Ovary (tissue), 9 donors: ENCODE data around the gene RNF112. TPM values are rescaled to one million over a fixed set of nuclear protein-coding genes. Genes with fewer than 3 reads are reported as not detected.

Experiments
- DNase-seq, 5 donors: peaks; one replicate each; pipeline ENCODE4 v3.0.0-alpha.2; 2019 to 2020
- H3K27ac ChIP-seq, 2 donors: fragments of 200-600 bp; one replicate each; pipeline versions ENCODE4 v1.5.1 to v1.8.0; 2019 to 2022
- H3K27me3 ChIP-seq: fragments of 200-600 bp; one replicate; pipeline ENCODE4 v1.8.0; 2022
- H3K36me3 ChIP-seq: fragments of 200-600 bp; sonication (generic); one replicate; pipeline ENCODE4 v1.5.1; 2019
- H3K4me1 ChIP-seq: one replicate; pipeline ENCODE4 v1.8.1; 2013; ENCODE audit warnings: mild to moderate bottlenecking, moderate library complexity; ENCODE audit not compliant: insufficient read depth
- H3K4me3 ChIP-seq: fragments of 200-600 bp; sonication (generic); one replicate; pipeline ENCODE4 v1.5.1; 2017
- H3K9me3 ChIP-seq, 2 donors: fragments of 200-600 bp in 1 of 2; sonication (generic) in 1 of 2; one replicate each; pipeline versions ENCODE4 v1.5.1 to v1.8.1; 2013 to 2019; ENCODE audit warnings: mild to moderate bottlenecking in 1 of 2, moderate library complexity in 1 of 2
- EP300 ChIP-seq: sonication (generic); formaldehyde crosslinking; IDR thresholded peaks from one replicate; pipeline ENCODE4 v1.6.1; 2017; ENCODE audit warnings: antibody characterized with exemption
- POLR2A ChIP-seq: fragments of 450-650 bp; IDR thresholded peaks from one replicate; pipeline ENCODE4 v1.6.1; 2017; ENCODE audit warnings: antibody characterized with exemption, mild to moderate bottlenecking, moderate library complexity
- WGBS, 3 donors: extraction: QIAGEN DNeasy Blood & Tissue Kit in 1 of 3; methylation state at CpG; one replicate each; pipeline versions ENCODE4 v1.1.5 to v1.1.7; 2013 to 2017; 5-methylcytosine and 5-hydroxymethylcytosine counted together
- intact Hi-C, 4 donors: fragments of 100-400 bp; cut with DNase I; formaldehyde crosslinking; loops; one replicate each; pipeline versions ENCODE4 v1.11.0 to v1.15.1; 2022 to 2023
- polyA plus RNA-seq, 2 donors: library from polyadenylated mRNA; stranded (reverse); fragments of 200-250 nt in 1 of 2; fragments of 350-450 nt in 1 of 2; fragmentation: Illumina TruSeq in 1 of 2; extraction: RNeasy Lipid Tissue Mini Kit (QIAGEN cat#74804) in 1 of 2; gene quantifications; one replicate each; pipeline ENCODE4 v1.2.3, GENCODE V29; 2013 to 2014
- total RNA-seq, 7 donors: library from RNA; depleted of rRNA in 2 of 7; stranded (reverse); fragments of >200 nt in 2 of 7; fragmentation: NEBNext Ultra II Directional in 3 of 7; extraction: Animal tissue kit (Norgen Biotek cat#: 25700) in 3 of 7; gene quantifications; one replicate each; pipeline versions ENCODE4 v1.1.0 to v1.2.4, GENCODE V29; 2016 to 2023
- TF ChIP-seq, protein P1 (sequence below), 3 donors: fragments of 450-650 bp in 2 of 3; fragments of 200-600 bp in 1 of 3; IDR thresholded peaks; one replicate each; pipeline versions ENCODE4 v1.5.1 to v1.8.0; 2016 to 2022; ENCODE audit warnings: antibody characterized with exemption in 3 of 3, mild to moderate bottlenecking in 1 of 3
- donor health status: DM: no; HTN: no; CAD: no; lungs with moderate emphysema.
- donor health status: DM: no; HTN: no; CAD: no.
- donor health status: Bipolar disorder and iron deficiency.
- donor health status: DM: yes; HTN: yes; CAD: no.
- donor health status: DM: no; HTN: no; CAD: no.
- donor health status: DM: yes; HTN: yes; CAD: no.

RNF112 gene
- total and polyA plus RNA-seq, 9 donors, result 0.24 to 6.9 (median 1.6) TPM

- peak overlapping the region; percentile 84 for H3K4me3 ChIP-seq
- intact Hi-C loops, result loop anchor here (2.0 to 10.0 kb wide), 5 partner anchors 84 to 404 kb away; no protein-coding TSS in a partner anchor
- TF ChIP-seq, protein P1, sequence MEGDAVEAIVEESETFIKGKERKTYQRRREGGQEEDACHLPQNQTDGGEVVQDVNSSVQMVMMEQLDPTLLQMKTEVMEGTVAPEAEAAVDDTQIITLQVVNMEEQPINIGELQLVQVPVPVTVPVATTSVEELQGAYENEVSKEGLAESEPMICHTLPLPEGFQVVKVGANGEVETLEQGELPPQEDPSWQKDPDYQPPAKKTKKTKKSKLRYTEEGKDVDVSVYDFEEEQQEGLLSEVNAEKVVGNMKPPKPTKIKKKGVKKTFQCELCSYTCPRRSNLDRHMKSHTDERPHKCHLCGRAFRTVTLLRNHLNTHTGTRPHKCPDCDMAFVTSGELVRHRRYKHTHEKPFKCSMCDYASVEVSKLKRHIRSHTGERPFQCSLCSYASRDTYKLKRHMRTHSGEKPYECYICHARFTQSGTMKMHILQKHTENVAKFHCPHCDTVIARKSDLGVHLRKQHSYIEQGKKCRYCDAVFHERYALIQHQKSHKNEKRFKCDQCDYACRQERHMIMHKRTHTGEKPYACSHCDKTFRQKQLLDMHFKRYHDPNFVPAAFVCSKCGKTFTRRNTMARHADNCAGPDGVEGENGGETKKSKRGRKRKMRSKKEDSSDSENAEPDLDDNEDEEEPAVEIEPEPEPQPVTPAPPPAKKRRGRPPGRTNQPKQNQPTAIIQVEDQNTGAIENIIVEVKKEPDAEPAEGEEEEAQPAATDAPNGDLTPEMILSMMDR (IDR thresholded peaks at IDR 0.05), result no peak
- TF ChIP-seq EP300 (no peak), POLR2A (no peak)
- WGBS, 3 donors, result 11 to 24% (median 12%) methylated on average over 14 of the region's 14 CpGs
- no peaks in the 10 kb centered on the region for H3K36me3 ChIP-seq
- no peaks in the 10 kb centered on the region for H3K9me3 ChIP-seq
- no peaks in the 10 kb centered on the region for H3K27me3 ChIP-seq
- H3K27ac ChIP-seq, result peak overlapping the region; percentile 57 to 90
- H3K4me1 ChIP-seq, result peaks cover 2% of the 10 kb centered on the region
- no peak for DNase-seq
Measured at GRCh38 chr17:19363114-19363438, 48.0 kb upstream of the RNF112 start.

- 53 to 65% (median 63%) methylated on average over 6 of the region's 6 CpGs for WGBS, 3 donors
Measured at GRCh38 chr17:19363460-19364035, 47.5 kb upstream of the RNF112 start.

DNA sequence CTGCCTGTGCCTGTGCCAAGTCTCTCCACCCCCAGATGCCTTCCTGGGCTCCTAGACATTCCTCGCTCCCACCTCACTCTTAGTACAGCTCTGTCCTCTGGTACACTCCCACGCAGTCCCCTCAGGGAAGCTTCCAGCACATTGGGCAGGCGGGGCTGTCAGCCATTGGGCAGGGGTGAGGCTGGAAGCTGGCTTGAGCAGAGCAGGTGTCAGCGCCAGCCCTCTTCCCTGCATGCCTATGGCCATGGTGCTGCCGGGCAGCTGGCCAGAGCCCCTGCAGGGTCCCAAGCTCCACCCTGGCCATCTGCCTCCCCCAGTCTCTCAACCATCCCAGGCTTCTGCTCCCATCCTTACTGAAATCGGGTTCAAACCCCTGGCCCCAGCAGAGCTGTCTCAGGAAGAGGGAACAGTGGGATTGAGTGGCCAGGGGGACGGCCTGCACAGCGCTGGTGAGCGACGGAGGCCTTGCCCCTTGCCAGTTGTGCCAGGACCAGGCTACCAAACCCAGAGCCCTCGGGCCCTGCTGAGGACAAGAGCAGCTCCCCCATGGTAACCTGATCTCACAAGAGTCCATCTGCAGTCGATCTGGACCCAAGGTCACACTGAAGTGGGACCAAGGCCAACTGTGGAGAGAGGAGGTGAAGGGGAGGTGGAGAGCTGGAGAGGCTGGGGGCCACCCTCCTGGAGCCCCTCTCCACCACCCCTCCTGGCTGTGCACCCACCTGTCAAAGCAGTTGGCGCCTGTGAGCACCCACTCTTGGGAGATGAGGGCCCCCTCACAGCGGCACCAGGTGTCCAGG lies 46.1 kb upstream of the RNF112 start:
- TF ChIP-seq POLR2A, result no peak
- TF ChIP-seq, protein P1 (IDR thresholded peaks at IDR 0.05), result no peak
- TF ChIP-seq EP300, result no peak
- Histone ChIP-seq H3K27ac (no peak overlapping the region), H3K9me3 (no peaks in the 10 kb centered on the region), H3K36me3 (no peaks in the 10 kb centered on the region), H3K27me3 (no peaks in the 10 kb centered on the region), H3K4me3 (no peak overlapping the region), H3K4me1 (peaks cover 2% of the 10 kb centered on the region)
- peak in 3 of 5 donors; percentile 19 to 36 (median 31) for DNase-seq
- intact Hi-C loops, result loop anchor here (1.0 to 10.0 kb wide), 5 partner anchors 82 to 402 kb away; no protein-coding TSS in a partner anchor
- WGBS, 3 donors, result 59 to 68% (median 64%) methylated on average over 14 of the region's 14 CpGs

More at GRCh38 chr17:19363460-19364035, 47.5 kb upstream of the RNF112 start:
- no peaks in the 10 kb centered on the region for H3K27me3 ChIP-seq
- no peaks in the 10 kb centered on the region for H3K36me3 ChIP-seq
- H3K27ac ChIP-seq, result no peak overlapping the region
- intact Hi-C loops, result loop anchor here (1.0 to 10.0 kb wide), 6 partner anchors 83 to 404 kb away; no protein-coding TSS in a partner anchor
- DNase-seq, result peak in 3 of 5 donors; percentile 17 to 33 (median 19)
- TF ChIP-seq POLR2A, result no peak
- TF ChIP-seq EP300, result no peak
- TF ChIP-seq, protein P1 (IDR thresholded peaks at IDR 0.05), result no peak
- no peak overlapping the region for H3K4me3 ChIP-seq
- peaks cover 2% of the 10 kb centered on the region for H3K4me1 ChIP-seq
- H3K9me3 ChIP-seq, result no peaks in the 10 kb centered on the region

DNA sequence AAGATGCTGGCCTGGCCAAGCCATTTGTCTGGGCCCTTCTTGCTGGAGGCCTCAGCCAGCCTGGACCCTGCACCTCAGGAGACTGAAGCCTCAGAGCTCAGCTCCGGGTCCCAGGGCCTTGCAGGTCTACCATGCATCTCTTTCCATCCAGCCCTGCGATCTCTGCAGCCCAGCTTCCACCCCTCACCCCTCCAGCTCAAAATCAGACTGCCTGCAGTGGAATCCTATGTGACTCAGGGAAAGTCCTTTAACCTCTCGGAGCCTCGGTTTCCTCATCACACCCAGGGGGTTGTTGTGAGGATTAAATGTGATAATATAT lies 45.6 kb upstream of the RNF112 start:
- peaks cover 2% of the 10 kb centered on the region for H3K4me1 ChIP-seq

More for the DNA sequence above, 45.6 kb upstream of the RNF112 start:
- no peak for TF ChIP-seq EP300
- TF ChIP-seq POLR2A, result no peak
- TF ChIP-seq, protein P1 (IDR thresholded peaks at IDR 0.05), result no peak
- 78 to 82% (median 80%) methylated on average over 4 of the region's 4 CpGs for WGBS, 3 donors
- H3K36me3 ChIP-seq, result no peaks in the 10 kb centered on the region
- H3K4me3 ChIP-seq, result no peak overlapping the region
- no peaks in the 10 kb centered on the region for H3K9me3 ChIP-seq
- no peak for DNase-seq
- H3K27ac ChIP-seq, result no peak overlapping the region
- H3K27me3 ChIP-seq, result no peaks in the 10 kb centered on the region
- intact Hi-C loops, result loop anchor here in 2 of 4 donors (10.0 kb wide), 2 partner anchors 389 to 399 kb away; no protein-coding TSS in a partner anchor
